Subcutaneous adipose tissue (tissue), 4 donors: ENCODE results near the gene DIAPH2. TPM values are rescaled to one million over a fixed set of nuclear protein-coding genes. Genes with fewer than 3 reads are reported as not detected.

Experiments
- CTCF ChIP-seq: fragments of 450-650 bp; IDR thresholded peaks from one replicate; pipeline ENCODE4 v1.5.1; 2016; ENCODE audit warnings: low read depth, mild to moderate bottlenecking, control low read depth, antibody characterized with exemption, moderate library complexity
- total RNA-seq, 4 donors: library from RNA; depleted of rRNA; stranded (reverse); fragments of >200 nt; gene quantifications; one replicate each; pipeline ENCODE4 v1.1.0, GENCODE V29; 2016

Gene DIAPH2
- total RNA-seq, 4 donors from 2014 or later: 45.0 to 84.6 (median 54.2) TPM

GRCh38 chrX:97310373-97310772 lies 625.7 kb downstream of the DIAPH2 start:
- TF ChIP-seq CTCF: no peak

GRCh38 chrX:97311066-97311778 lies 626.6 kb downstream of the DIAPH2 start:
- no peak for TF ChIP-seq CTCF

GRCh38 chrX:97314345-97314744 lies 629.7 kb downstream of the DIAPH2 start:
- no peak for TF ChIP-seq CTCF

GRCh38 chrX:97315939-97316338 lies 631.3 kb downstream of the DIAPH2 start:
- no peak for TF ChIP-seq CTCF

- no peak for TF ChIP-seq CTCF
Measured at GRCh38 chrX:97320305-97320704, 635.7 kb downstream of the DIAPH2 start.

- TF ChIP-seq CTCF: no peak
Measured at GRCh38 chrX:97322401-97322800, 637.8 kb downstream of the DIAPH2 start.

GRCh38 chrX:97326456-97326855 lies 641.8 kb downstream of the DIAPH2 start:
- no peak for TF ChIP-seq CTCF
